ENCODE data around the gene CACNA1F. TPM values are rescaled to one million over a fixed set of nuclear protein-coding genes. Genes with fewer than 3 reads are reported as not detected.

CACNA1F gene
- total and polyA plus RNA-seq, 10 of the 15 experiments (the other 5 are each of a cell fraction or from before 2014, with no cell fraction given) = 0.01 to 0.32 (median 0.05) TPM; not detected in 5

DNA sequence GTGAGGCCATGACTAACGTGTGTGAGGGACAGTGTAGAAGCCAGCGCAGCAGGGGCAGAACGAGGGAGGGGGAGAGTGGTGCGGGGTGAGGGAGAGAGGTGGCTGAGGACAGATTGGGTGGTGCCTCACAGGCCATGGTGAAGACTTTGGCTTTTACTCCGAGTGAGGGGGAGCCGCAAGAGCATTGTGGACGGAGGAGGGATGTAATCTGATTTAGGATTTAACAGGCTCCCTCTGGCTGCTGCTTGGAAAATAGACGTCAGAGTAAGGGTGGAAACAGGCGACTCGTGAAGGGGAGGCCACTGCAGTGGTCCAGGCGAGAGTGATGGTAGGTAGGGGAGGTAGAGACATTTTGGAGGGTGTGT, 49.5 kb upstream of the CACNA1F start:
- Histone ChIP-seq H4K20me1 (ENCODE audit: control insufficient read depth, insufficient read depth) (no peaks in the 10 kb centered on the region), H3K4me2 (ENCODE audit: control insufficient read depth, insufficient read depth) (no peak overlapping the region), H3K79me2 (ENCODE audit: control insufficient read depth, insufficient read depth, low read length) (no peaks in the 10 kb centered on the region), H3K27ac (ENCODE audit: control insufficient read depth, insufficient read depth) (no peak overlapping the region), H3K9me3 (replicated peaks; ENCODE audit: control insufficient read depth, insufficient read depth, low read length) (no peaks in the 10 kb centered on the region), H2AFZ (ENCODE audit: control insufficient read depth, low read depth, low read length) (no peak overlapping the region), H3K9ac (ENCODE audit: control insufficient read depth, insufficient read depth, low read length) (no peak overlapping the region), H3K4me1 (ENCODE audit: control insufficient read depth, insufficient read depth, low read length) (no peaks in the 10 kb centered on the region), H3K27me3 (replicated peaks in 1 of 2; ENCODE audit: control insufficient read depth in 2 of 2, insufficient read depth in 2 of 2, low read length in 1 of 2) (no peaks in the 10 kb centered on the region), H3K4me3 (no peak overlapping the region), H3K36me3 (ENCODE audit: control insufficient read depth in 2 of 2, insufficient read depth in 2 of 2, low read length in 1 of 2) (no peaks in the 10 kb centered on the region)
- ATAC-seq (no peak), DNase-seq (ENCODE audit: low read depth, low spot score) (no peak), FAIRE-seq (no peak)
- in situ Hi-C loops (cut with MboI) (no loop called here), intact Hi-C loops (cut with micrococcal nuclease; ENCODE audit: unreplicated experiment) (no loop called here)
- ChIA-PET CTCF (no interaction called here), POLR2A (no interaction called here), SMC1A (ENCODE audit: uncharacterized antibody, unreplicated experiment) (no interaction called here), RAD21 (ENCODE audit: unreplicated experiment) (no interaction called here)
- 61% methylated on average over 11 of the region's 11 CpGs for WGBS (ENCODE audit: insufficient coverage, insufficient replicate concordance, low lambda C conversion rate, missing lambda C conversion rate)
- BruUV-seq (replicated peaks) = no TSS peak
- TF ChIP-seq FOS (IDR thresholded peaks at IDR 0.05; ENCODE audit: borderline replicate concordance, extremely low read depth, insufficient read length) (no peak), REST (IDR thresholded peaks at IDR 0.05; ENCODE audit: low read depth, low read length) (no peak), NBN (IDR thresholded peaks at IDR 0.05) (no peak), CUX1 (IDR thresholded peaks at IDR 0.05; ENCODE audit: insufficient replicate concordance, low read depth, low read length) (no peak), PKNOX1 (IDR thresholded peaks at IDR 0.05) (no peak)
- TF ChIP-seq, protein P1, sequence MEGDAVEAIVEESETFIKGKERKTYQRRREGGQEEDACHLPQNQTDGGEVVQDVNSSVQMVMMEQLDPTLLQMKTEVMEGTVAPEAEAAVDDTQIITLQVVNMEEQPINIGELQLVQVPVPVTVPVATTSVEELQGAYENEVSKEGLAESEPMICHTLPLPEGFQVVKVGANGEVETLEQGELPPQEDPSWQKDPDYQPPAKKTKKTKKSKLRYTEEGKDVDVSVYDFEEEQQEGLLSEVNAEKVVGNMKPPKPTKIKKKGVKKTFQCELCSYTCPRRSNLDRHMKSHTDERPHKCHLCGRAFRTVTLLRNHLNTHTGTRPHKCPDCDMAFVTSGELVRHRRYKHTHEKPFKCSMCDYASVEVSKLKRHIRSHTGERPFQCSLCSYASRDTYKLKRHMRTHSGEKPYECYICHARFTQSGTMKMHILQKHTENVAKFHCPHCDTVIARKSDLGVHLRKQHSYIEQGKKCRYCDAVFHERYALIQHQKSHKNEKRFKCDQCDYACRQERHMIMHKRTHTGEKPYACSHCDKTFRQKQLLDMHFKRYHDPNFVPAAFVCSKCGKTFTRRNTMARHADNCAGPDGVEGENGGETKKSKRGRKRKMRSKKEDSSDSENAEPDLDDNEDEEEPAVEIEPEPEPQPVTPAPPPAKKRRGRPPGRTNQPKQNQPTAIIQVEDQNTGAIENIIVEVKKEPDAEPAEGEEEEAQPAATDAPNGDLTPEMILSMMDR (IDR thresholded peaks at IDR 0.05 in 2 of 3, conservative IDR thresholded peaks at IDR 0.05 in 1 of 3; ENCODE audit: control insufficient read depth in 2 of 3, extremely low read depth in 1 of 3, insufficient read depth in 1 of 3, low read depth in 3 of 3, low read length in 3 of 3) = peak in 1 of 3 experiments; percentile 16; a peak in 1 of 6 replicates
- TF ChIP-seq, protein P2, sequence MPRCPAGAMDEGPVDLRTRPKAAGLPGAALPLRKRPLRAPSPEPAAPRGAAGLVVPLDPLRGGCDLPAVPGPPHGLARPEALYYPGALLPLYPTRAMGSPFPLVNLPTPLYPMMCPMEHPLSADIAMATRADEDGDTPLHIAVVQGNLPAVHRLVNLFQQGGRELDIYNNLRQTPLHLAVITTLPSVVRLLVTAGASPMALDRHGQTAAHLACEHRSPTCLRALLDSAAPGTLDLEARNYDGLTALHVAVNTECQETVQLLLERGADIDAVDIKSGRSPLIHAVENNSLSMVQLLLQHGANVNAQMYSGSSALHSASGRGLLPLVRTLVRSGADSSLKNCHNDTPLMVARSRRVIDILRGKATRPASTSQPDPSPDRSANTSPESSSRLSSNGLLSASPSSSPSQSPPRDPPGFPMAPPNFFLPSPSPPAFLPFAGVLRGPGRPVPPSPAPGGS (IDR thresholded peaks at IDR 0.05; ENCODE audit: borderline replicate concordance, insufficient read depth, low read depth, low read length, poor library complexity, severe bottlenecking) = no peak
- TF ChIP-seq, protein P3, sequence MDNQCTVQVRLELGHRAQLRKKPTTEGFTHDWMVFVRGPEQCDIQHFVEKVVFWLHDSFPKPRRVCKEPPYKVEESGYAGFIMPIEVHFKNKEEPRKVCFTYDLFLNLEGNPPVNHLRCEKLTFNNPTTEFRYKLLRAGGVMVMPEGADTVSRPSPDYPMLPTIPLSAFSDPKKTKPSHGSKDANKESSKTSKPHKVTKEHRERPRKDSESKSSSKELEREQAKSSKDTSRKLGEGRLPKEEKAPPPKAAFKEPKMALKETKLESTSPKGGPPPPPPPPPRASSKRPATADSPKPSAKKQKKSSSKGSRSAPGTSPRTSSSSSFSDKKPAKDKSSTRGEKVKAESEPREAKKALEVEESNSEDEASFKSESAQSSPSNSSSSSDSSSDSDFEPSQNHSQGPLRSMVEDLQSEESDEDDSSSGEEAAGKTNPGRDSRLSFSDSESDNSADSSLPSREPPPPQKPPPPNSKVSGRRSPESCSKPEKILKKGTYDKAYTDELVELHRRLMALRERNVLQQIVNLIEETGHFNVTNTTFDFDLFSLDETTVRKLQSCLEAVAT (IDR thresholded peaks at IDR 0.05) = no peak

All from GM12878 (cell line).